GM18520 (cell line): Measurements from ENCODE around the gene GFOD2.

Experiments used
- ATAC-seq: cut with Tn5 transposase; IDR thresholded peaks from one replicate; pipeline ENCODE4 v1.9.1; 2021; ENCODE audit not compliant: unreplicated experiment

The GFOD2 gene

DNA sequence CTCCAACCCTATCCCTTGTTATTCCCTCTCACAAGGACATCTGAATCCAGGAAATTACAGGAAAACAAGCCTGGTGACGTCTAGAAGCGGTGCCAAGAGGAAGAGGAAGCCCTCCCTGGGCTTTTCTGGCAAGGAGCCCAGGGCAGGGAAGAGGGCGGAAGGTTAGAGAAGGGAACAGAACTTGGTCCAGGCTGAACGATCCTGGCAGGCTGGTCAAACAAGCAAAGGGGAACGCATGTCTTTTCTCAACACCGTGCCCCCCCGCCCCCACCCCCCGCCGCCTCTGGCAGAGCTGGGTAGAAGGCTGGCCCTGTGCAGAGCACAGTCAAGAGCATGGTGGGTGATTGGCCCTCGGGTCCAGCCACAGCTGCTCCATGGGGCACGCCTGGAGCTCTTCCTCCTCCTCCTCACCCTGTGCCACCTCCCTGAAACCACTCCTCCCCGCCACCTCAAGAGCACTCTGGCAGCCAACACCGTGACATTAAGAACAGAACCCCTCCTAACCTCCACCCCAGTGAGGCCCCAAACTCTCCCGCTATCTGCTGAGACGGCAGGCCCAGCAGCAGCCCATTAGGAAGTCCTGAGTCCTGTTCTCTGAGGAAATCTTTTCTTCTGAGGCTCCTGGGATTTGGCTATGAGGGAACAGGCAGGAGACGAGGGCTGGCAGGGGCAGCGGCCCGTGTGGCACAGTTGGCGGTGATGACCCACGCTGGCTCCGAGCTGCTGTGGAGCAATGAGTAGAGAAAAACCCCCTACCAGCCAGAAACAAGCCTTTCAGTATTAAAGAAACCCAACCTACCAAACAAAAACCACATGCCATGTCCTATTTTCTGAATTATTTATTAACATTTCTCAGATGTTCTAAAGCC is 45.2 kb downstream of the GFOD2 start:
- ATAC-seq: no peak

DNA sequence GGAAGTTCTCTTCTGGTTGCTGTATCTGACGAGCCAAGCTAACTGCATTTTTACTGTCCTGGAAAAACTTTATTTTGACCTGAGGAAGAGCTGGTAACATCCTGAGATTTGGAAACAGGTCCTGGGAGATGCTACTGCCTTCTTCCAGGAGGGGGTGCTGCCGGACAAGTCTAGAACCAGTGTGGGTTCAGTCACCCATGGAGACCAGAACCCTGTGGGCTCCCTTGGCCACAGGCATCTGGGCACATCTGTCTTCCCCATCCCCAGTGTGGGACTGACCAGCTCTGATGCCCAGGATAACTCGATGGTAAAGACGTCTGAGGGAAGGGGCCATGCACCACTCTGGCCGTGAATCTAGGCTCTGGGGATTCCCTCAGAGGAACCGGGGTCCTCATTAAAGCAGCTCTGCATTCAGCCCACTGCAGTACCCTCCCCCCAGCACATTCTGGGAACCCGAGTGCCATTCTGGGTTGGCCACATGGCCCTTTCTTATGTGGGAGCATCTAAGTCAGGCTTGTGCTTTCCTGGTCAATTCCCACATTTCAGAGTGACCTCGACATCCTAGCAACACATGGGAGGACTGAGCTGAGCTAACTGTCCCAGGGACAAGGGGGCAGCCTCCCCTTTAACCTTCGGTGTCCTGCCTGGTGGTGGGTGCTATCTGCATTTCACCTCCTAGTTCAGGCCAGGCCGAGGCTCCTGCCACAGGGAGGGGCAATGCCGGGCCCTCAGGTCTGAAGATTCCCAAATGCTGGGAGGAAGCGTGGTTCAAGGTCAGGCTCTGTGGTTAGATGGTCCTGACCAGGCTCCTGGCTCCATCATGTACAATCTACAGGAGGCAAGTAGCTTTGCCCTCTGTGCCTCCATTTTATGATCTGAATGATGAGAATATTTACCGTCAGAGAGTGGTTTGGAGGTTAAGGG is 46.1 kb downstream of the GFOD2 start:
- ATAC-seq: no peak

DNA sequence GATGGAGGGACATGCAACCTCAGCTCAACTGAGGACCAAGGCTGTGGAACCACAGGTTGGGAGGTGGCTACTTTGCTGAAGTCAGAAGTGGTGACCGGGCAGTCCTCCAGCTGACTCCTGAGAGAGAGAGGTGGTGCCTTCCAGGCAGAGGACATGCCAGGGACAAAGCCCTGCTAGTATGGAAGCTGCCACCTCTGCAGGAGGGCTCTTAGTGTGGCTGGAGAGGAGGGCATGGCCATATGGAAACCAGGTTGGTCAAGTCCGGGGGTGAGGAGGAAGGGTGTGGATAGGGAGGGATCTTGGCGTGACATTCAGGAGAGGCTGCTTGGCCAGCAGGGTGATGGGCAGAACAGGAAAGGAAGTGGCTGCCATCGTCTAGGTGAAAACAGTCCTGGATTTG is 46.8 kb downstream of the GFOD2 start:
- ATAC-seq: no peak

DNA sequence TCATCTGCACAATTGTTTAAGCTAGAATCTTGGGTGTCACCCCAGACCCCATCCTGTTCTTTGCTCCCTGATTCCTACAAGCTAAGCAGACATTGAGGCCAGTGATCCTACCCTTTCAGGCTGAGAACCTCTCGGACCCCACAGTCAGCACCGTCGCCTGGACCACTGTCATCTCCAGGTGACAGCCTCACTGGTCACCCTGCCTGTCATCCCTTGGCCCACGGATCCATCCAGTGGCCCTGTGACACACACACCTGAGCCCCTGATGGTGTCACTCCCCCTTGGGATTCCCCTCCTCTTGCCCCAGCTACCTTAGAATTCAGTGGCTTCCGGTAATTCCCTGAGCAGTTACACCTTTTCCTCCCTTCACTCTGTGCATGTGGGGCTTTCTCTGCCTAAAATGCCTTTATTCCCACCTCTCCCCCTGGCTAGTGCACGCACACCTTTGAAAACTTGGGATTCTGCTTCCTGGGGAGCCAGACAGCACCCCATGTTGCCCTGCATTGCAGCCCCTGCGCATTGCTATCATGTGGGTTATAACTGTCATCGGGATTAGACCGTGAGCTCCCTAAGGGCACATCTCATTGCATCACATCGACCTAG is 49.5 kb downstream of the GFOD2 start:
- ATAC-seq: no peak

DNA sequence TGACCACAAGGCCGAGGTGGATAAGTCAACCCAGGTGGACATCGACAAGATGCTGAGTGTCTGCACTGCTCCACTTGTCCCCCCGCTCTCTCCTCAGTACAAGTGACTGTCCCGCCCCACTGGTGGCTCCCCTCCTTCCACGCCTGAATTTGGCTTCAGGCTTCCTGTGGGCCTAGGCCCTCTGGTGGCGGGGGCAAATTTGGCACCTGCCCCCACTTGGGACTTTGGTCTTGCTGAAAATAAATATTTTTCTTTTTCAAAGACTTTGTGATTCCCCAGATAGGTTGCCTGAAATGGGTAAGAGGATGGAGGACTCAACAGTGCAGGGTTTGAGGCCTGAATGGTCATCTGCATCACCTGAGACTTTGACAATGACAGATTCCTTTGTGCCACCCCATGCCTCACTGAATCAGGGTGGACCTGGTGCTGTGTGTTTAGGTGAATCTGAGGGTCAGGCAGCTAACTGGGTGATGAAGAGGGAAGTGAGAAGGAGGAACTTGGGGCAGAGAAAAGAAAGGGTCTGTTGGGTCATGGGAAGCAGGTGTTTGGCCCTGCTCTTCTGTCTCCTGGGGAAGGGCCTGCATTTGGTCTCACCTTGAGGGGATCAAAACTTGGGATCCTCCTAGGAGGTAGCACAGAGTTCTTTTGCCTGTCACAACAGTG is 50.5 kb downstream of the GFOD2 start:
- ATAC-seq: no peak

DNA sequence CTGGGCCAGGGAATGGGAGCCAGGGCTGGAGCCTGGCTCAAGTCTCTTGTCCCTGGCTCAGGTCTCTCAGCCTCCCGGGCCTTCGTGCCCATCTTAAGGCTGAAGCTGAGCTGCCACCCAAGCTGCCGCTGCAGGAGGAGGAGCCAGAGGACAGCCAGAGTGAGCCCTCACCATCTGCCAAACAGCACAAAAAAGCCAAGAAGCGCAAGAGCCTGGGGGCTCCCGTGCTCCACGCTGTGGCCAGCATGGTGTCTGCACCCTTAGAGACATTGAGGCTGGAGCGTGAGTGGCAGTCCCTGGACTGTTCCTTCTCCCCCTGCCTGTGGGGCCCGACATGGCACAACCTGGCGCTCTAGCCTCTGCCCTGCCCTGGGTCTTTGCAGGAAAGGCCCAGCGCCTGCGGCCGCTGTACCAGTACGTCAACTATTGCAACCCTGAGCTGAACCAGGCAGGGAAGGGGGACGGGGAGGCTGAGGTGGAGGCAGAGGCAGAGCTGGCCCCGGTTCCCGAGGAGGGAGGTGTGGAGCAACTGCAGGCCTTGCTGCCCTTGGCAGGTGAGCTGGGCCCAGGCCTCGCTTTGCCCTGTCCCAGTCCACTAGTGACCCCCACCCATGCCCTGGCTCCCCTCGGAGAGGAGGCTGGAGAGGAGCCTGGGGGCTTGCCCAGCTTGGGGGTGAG is 51.2 kb downstream of the GFOD2 start:
- ATAC-seq: peak; percentile 78

DNA sequence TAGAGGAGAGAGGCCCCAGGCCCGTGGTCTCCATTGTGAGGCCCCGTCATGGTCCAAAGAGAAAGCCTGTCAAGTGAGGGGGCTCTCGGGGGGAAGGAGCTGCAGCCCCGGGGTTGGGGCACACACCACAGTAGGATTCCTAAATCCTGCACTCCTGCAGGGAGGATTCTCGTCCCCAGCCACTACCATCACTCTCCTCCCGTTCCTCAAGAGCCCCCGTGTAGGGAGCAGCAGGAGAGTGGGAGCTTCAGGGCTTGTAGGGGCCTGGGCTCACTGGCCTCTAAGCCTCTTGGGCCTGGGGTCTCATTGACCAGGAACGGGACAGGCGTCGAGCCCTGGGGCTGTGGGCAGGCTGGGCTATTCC is 51.7 kb downstream of the GFOD2 start:
- ATAC-seq: no peak

DNA sequence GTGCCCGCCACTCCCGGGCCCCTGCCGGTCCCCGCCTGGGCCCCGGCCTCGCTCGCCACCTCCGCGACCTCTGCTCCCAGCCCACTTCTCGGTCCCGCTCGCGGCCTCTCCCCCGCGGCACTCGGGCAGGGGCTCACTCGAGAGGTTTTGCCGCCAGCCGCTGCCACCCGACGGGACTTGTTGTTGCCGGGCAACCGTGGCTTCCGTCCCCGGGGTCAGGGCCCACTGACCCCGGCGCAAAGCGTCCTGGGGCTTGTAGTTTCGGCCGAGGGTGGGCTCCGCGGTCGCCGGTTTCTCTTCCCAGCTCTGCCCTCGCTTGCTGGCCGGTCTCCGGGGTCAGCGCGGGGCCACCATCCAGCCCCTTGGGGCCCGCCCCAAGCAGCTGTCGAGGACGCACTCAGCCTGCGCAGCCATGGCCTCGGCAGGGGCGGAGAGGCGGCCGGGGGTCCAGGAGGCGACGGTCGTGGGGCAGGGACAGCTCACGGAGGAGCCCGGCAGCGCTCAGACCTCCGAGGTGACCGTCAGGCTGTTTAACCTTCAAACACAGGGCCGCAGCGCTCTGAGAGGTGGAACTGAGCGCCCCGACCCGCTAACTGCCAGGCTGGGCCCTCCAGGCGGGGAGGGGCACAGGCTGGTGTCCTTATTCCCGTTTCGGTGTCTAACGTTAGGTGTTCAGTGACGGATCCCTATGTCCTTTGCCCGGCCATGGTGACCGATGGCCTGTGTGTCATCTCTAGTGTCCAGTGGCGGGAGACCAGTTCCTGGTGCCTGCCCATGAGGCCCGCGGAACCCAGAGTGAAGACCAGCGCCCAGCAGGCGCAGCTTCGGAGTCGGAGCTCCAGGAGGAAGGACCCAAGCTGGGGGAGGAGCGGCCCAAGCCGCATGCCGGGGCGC is 52.3 kb downstream of the GFOD2 start, which contains the start of the genes C16orf86 and ENKD1:
C16orf86 (plus strand) TSS at position 256 of the 894 bp plus-strand sequence; CDS start at position 413, 157 bp downstream.
ENKD1 (minus strand) TSS at position 192 of the 894 bp plus-strand sequence. CDS start 308 bp downstream, outside the sequence.
- ATAC-seq: peak; percentile 59

DNA sequence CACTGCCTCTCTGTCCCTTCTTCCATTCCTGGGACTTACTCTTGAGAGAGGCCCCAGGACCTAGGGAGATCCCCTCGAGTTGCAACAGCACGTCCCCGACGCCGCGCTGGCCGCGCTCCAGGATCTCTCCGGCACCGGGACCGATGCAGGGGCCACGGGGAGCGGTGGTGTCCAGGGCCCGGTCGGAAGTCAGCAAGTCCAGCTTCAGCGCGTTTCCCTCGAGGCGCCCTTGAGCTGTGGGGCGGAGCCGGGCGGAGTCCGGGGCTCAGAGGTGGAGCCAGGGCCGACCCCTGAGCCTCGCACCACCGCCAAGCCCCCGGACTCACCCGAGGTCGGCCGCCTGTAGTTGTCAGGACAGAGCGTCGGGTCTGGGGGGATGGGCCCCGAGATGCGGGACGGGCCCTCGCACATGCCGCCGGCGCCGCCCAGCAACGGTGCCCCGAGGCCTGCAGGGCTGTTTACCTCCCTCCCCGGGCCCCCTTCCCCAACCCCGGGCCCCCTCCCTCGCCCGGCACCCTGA is 53.0 kb downstream of the GFOD2 start:
- ATAC-seq: no peak

DNA sequence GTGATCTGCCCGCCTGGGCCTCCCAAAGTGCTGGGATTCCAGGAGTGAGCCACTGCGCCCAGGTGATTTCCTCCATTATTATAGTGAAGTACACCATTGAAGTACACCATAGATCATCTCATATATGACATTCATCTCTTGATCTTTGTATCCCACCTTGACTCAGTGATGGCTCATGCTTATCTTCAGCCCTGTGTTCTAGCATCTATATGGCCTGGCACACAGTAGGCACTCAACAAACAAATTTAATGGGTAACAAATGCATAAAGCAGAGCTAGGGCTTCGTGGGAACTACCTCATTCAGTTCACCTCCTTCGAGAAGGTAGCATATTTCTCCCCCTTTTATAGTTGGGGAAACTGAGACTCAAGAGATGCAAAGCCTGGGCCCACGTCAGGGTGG is 53.5 kb downstream of the GFOD2 start:
- no peak for ATAC-seq

DNA sequence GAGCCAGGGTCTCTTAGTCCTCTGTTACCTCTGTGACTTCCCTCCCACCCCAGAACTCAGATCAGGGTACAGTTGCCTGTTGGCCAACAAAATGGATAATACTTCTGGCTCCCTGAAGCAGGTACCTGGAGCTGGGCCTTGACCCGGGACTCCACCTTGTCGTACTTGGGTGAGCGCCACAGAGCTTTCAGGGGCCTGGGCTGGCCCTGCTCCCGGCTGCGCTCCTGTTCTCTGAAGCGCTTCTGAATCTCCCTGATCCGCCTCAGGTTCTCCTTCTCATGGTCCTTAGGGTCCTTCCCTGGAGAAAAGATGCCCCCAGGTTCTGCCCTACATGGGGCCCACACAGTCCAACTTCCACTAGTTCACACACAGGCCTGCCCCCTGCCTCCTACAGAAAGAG is 54.2 kb downstream of the GFOD2 start:
- ATAC-seq: no peak

DNA sequence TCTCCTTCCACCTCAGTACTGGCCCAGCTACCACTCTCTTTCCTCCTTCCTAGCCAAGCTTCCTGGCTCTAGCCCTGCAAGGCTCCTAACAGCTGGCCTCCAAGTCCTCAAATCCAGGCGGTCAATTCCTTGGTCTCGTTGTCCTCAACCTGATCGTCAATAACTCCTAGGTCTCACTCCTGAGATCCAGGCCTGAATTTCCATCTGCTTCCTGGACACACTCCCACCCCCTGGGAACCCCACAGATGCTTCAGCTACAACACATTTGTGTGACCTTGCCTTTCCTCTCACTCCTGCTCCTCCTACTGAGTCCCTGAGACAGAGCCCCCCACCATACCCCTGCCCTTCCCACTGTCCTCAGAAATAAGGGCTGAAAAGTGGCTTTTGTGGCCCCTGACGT is 54.9 kb downstream of the GFOD2 start:
- no peak for ATAC-seq

DNA sequence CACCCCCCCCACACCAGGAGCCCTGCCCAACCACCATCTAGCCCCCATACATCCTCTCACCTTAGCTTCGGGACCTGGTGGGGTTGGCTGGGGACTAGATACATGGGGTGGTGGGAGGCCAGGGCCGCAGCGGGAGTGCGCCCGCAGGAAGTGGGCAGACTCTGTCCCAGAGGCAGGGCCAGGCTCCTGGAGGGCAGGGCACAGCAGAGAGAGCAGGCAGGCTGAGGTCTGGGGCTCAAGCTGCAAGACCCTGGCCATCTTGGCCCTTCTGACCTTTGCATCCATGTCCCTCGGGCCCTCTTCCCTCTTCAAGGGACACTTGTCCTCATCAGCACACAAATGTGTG is 55.3 kb downstream of the GFOD2 start:
- ATAC-seq: no peak

DNA sequence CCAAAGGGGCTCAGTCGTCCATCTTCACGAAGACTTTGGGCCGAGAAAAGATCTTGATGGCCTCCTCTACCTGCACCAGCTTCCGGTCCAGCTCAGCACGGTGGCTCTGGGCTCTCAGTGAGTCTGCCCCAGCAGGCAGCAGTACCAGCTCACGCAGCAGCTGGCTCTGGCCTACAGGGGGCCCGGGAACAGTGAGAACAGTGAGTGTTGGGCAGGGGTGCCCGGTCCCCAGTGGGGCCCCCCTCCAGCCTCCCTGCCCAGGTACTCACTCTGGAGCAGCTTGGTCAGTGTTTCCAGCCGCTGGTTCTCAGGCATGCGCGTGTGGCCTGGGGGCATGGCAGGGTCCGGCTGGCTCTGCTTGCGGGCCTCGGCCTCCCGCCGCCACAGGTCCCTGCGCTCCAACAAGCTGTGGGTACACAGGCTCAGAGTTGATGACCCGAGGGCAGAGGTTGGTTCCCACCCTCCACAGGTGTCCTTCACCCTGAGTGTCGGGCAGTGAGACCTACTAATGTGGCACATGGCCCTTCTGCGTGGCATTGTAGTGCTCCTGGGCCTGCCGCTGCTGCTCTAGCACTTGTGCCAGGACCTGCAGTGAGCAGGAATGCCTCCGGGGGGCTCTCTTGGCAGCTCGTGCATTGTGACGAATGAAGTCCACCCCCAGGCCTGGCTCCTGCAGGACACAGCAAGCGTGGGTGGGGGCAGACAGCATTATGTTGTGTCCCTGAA is 55.8 kb downstream of the GFOD2 start:
- no peak for ATAC-seq

DNA sequence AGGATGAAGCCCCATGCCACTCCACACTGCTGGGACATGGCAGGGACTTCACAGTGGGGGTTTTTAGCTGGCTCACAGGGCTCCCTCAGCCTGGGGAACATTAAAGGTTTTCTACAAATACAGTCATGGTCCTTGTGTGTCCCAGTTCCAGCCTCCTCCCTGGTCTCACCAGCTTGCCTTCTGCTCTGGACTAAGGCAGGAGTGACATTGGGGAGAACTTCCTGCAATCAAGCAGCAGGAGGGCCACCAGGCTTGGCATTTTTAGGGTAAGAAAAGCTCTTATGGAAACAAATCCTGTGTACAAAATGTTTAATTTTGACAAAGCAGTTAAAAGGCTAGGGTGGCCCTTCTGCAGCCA is 56.5 kb downstream of the GFOD2 start:
- no peak for ATAC-seq

DNA sequence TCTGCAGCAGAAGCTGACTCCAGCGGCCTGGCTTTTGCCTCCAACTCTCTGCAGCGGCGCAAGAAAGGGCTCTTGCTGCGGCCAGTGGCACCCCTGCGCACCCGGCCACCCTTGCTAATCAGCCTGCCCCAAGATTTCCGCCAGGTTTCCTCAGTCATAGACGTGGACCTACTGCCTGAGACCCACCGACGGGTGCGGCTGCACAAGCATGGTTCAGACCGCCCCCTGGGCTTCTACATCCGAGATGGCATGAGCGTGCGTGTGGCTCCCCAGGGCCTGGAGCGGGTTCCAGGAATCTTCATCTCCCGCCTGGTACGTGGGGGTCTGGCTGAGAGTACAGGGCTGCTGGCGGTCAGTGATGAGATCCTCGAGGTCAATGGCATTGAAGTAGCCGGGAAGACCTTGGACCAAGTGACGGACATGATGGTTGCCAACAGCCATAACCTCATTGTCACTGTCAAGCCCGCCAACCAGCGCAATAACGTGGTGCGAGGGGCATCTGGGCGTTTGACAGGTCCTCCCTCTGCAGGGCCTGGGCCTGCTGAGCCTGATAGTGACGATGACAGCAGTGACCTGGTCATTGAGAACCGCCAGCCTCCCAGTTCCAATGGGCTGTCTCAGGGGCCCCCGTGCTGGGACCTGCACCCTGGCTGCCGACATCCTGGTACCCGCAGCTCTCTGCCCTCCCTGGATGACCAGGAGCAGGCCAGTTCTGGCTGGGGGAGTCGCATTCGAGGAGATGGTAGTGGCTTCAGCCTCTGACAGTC is 57.0 kb downstream of the GFOD2 start:
- ATAC-seq: no peak

DNA sequence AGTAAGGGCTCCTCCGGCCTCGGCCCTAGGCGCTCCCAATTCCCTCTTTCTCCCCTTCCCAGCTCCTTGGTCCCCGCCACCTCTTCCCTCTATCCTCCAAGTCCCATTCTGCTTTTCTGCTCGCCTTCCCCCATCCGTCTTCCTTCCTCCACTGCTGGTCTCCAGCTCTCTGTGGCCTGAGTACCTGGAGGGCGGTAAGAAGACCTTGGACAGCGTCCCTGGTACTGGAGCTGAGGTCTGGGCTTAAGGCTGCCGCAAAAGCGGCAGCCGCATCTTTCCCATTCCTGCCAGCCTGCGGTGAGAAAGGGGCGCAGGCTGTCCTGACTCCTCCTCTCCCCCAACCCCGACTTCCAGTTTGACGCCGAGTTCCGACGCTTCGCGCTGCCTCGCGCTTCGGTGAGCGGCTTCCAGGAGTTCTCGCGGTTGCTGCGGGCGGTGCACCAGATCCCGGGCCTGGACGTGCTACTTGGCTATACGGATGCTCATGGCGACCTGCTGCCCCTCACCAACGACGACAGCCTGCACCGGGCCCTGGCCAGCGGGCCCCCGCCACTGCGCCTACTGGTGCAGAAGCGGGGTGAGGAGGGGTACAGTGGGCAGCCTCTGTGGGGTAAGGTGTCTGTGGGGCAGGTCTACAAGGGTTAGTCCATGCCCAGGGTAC is 57.9 kb downstream of the GFOD2 start:
- ATAC-seq: no peak
